Gastroesophageal sphincter (tissue), 4 donors: Measurements from ENCODE around the gene ITIH3. TPM values are rescaled to one million over a fixed set of nuclear protein-coding genes. Genes with fewer than 3 reads are reported as not detected.

Experiments used
- ATAC-seq: fragments of 150-250 bp; one replicate; pipeline ENCODE4 v1.9.1; 2016; ENCODE audit warnings: mild to moderate bottlenecking, moderate library complexity
- H3K27ac ChIP-seq, 4 donors: fragments of 200-600 bp; sonication (generic) in 3 of 4; 1 replicate in 3 of 4; 2 replicates in 1 of 4; pipeline ENCODE4 v1.5.1; 2016 to 2019
- H3K27me3 ChIP-seq: fragments of 200-600 bp; sonication (generic); one replicate; pipeline ENCODE4 v1.5.1; 2019
- H3K36me3 ChIP-seq, 2 donors: fragments of 200-600 bp; sonication (generic); one replicate each; pipeline ENCODE4 v1.5.1; 2019; ENCODE audit warnings: control low read depth in 1 of 2
- H3K4me1 ChIP-seq, 3 donors: fragments of 200-600 bp; sonication (generic); 1 replicate in 2 of 3; 2 replicates in 1 of 3; pipeline ENCODE4 v1.5.1; 2016 to 2019; ENCODE audit warnings: control low read depth in 2 of 3
- H3K4me3 ChIP-seq, 2 donors: fragments of 200-600 bp; sonication (generic); one replicate each; pipeline ENCODE4 v1.5.1; 2019; ENCODE audit warnings: mild to moderate bottlenecking in 1 of 2, moderate library complexity in 1 of 2
- H3K9me3 ChIP-seq, 3 donors: fragments of 200-600 bp; sonication (generic); one replicate each; pipeline ENCODE4 v1.5.1; 2017 to 2019; ENCODE audit warnings: control low read depth in 2 of 3
- EP300 ChIP-seq: sonication (generic); formaldehyde crosslinking; IDR thresholded peaks from one replicate; pipeline ENCODE4 v1.6.1; 2017; ENCODE audit warnings: antibody characterized with exemption, mild to moderate bottlenecking
- POLR2A ChIP-seq, 2 donors: fragments of 450-650 bp; IDR thresholded peaks; one replicate each; pipeline ENCODE4 v1.6.1; 2017; ENCODE audit warnings: antibody characterized with exemption in 2 of 2, mild to moderate bottlenecking in 2 of 2, moderate library complexity in 1 of 2
- POLR2AphosphoS5 ChIP-seq: sonication (generic); formaldehyde crosslinking; IDR thresholded peaks from one replicate; pipeline ENCODE4 v1.6.1; 2017; ENCODE audit warnings: antibody characterized with exemption
- WGBS, 2 donors: methylation state at CpG; one replicate each; pipeline ENCODE4 v1.1.5; 2018; ENCODE audit warnings: low coverage in 1 of 2; 5-methylcytosine and 5-hydroxymethylcytosine counted together
- total RNA-seq, 4 donors: library from RNA; depleted of rRNA; stranded (reverse); fragments of >200 nt; gene quantifications; one replicate each; pipeline ENCODE4 v1.1.0, GENCODE V29; 2016
- TF ChIP-seq, protein P1 (sequence below), 4 experiments: fragments of 200-600 bp in 2 of 4; fragments of 450-650 bp in 2 of 4; sonication (generic) in 1 of 4; IDR thresholded peaks; one replicate each; pipeline ENCODE4 v1.5.1; 2017 to 2019; ENCODE audit warnings: antibody characterized with exemption in 4 of 4, mild to moderate bottlenecking in 2 of 4, moderate library complexity in 2 of 4

The ITIH3 gene
- total RNA-seq, 4 donors from 2014 or later: 0.27 to 9.7 (median 0.89) TPM; not detected in 1

DNA sequence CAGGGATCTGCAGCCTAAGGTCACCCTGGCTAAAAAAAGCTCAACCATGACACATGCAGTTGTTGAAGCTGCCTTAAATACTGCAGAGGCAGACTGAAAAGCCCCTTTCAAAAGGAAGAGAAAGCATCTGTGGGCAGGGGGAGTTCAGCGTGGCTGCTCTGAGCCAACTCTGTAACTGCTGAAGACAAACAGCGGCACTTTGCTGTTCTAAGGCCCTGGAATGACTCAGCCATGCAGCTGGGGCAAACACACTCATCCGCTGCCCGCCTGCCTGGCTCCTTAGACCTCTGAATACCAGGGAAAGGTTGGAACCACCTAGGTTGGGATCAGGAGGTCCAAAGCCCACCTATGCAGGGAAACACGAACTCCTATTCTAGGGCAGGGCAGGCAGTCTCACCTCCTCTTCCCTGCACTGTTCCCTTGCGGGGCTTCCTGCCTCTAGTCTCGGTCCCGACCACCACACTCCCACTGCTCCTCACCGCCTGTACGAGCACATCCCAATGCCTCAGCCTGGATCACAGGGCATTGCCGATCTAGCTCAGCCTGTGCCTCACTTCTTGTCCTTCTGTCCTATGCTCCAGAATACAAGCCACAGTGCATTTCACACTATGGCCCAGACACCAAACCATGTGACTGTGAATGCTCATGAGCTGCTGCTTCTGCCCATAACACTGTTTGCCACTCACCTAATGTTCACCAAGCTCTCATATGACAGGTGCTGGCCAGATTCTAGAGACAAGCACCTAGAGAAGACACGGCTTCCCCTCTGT lies 46.8 kb downstream of the ITIH3 start:
- Histone ChIP-seq H3K4me1 (peaks cover 6 to 55% (median 17%) of the 10 kb centered on the region in 3 donors), H3K27ac (no peak overlapping the region), H3K4me3 (no peak overlapping the region), H3K9me3 (no peaks in the 10 kb centered on the region), H3K36me3 (peaks cover 0 to 67% of the 10 kb centered on the region in 2 donors), H3K27me3 (no peaks in the 10 kb centered on the region)
- ATAC-seq: no peak
- no peak for TF ChIP-seq POLR2AphosphoS5
- 93% methylated on average over 3 to 8 of the region's 12 CpGs for WGBS, 2 donors

DNA sequence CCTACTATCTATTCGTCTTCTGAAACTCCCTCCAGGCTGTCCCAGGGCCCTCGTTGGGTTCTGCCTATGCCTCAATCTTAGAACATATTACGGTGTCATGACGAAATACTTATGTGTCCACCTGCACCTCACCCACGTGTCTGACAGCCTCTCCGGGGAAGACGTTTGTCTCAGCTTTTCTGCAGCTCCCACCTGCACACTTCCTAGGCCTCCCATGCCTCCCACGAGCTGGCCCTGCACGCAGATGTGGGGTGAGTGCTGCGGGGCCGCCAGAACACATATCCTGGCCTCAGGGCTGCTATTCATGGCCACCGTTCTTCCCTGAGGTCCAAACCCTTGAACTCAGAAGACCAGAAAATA lies 47.4 kb downstream of the ITIH3 start:
- 69 to 76% methylated on average over 6 to 10 of the region's 12 CpGs for WGBS, 2 donors
- H3K4me1 ChIP-seq: peaks cover 6 to 59% (median 17%) of the 10 kb centered on the region in 3 donors
- no peak for ATAC-seq
- H3K36me3 ChIP-seq: peaks cover 0 to 65% of the 10 kb centered on the region in 2 donors
- peak overlapping the region in 1 of 4 donors; percentile 85 for H3K27ac ChIP-seq
- H3K27me3 ChIP-seq: no peaks in the 10 kb centered on the region
- no peak overlapping the region for H3K4me3 ChIP-seq
- TF ChIP-seq POLR2A (IDR thresholded peaks at IDR 0.05): no peak
- TF ChIP-seq, protein P1, sequence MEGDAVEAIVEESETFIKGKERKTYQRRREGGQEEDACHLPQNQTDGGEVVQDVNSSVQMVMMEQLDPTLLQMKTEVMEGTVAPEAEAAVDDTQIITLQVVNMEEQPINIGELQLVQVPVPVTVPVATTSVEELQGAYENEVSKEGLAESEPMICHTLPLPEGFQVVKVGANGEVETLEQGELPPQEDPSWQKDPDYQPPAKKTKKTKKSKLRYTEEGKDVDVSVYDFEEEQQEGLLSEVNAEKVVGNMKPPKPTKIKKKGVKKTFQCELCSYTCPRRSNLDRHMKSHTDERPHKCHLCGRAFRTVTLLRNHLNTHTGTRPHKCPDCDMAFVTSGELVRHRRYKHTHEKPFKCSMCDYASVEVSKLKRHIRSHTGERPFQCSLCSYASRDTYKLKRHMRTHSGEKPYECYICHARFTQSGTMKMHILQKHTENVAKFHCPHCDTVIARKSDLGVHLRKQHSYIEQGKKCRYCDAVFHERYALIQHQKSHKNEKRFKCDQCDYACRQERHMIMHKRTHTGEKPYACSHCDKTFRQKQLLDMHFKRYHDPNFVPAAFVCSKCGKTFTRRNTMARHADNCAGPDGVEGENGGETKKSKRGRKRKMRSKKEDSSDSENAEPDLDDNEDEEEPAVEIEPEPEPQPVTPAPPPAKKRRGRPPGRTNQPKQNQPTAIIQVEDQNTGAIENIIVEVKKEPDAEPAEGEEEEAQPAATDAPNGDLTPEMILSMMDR (IDR thresholded peaks at IDR 0.05): no peak
- no peaks in the 10 kb centered on the region for H3K9me3 ChIP-seq

DNA sequence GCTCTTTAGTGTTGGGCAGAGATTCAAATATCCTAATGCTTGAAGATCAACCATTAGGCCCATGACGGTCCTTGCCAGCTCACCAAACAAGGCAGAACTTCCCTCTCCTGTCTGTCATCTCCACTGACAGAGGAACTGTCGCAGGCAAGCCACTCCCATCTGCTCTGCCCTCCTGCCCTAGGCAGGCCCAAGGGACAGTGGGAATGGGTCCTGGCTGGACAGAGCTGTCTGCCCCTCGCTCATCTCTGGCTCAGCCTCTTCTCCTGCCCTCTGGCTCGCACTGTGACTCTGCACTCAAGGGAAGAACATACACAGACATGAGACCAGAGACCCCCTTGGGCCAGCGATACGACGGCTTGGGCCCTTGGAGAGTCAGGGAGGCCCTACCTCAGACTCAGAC lies 47.8 kb downstream of the ITIH3 start:
- Histone ChIP-seq H3K36me3 (peaks cover 0 to 67% of the 10 kb centered on the region in 2 donors), H3K27ac (peak overlapping the region in 2 of 4 donors; percentile 6 to 85), H3K4me1 (peaks cover 6 to 61% (median 17%) of the 10 kb centered on the region in 3 donors), H3K4me3 (no peak overlapping the region), H3K9me3 (no peaks in the 10 kb centered on the region), H3K27me3 (no peaks in the 10 kb centered on the region)
- WGBS, 2 donors: no CpG with 5 or more reads among the region's 7 CpGs
- no peak for TF ChIP-seq POLR2A (IDR thresholded peaks at IDR 0.05)
- TF ChIP-seq, protein P1 (IDR thresholded peaks at IDR 0.05): no peak
- no peak for ATAC-seq

GRCh38 chr3:52843108-52843865 lies 48.7 kb downstream of the ITIH3 start:
- Histone ChIP-seq H3K4me3 (no peak overlapping the region), H3K36me3 (peaks cover 0 to 67% of the 10 kb centered on the region in 2 donors), H3K4me1 (peaks cover 6 to 65% (median 17%) of the 10 kb centered on the region in 3 donors), H3K27ac (peak overlapping the region in 3 of 4 donors; percentile 80 to 90 (median 85)), H3K9me3 (no peaks in the 10 kb centered on the region), H3K27me3 (no peaks in the 10 kb centered on the region)
- TF ChIP-seq POLR2AphosphoS5 (no peak), POLR2A (IDR thresholded peaks at IDR 0.05) (no peak), EP300 (no peak)
- TF ChIP-seq, protein P1 (IDR thresholded peaks at IDR 0.05): no peak
- 81 to 100% methylated on average over 3 to 10 of the region's 20 CpGs for WGBS, 2 donors
- peak; percentile 43 for ATAC-seq

- Histone ChIP-seq H3K36me3 (peaks cover 0 to 67% of the 10 kb centered on the region in 2 donors), H3K27me3 (no peaks in the 10 kb centered on the region), H3K4me1 (peaks cover 6 to 71% (median 18%) of the 10 kb centered on the region in 3 donors), H3K27ac (peak overlapping the region in 3 of 4 donors; percentile 80 to 90 (median 85)), H3K9me3 (no peaks in the 10 kb centered on the region), H3K4me3 (no peak overlapping the region)
- 80% methylated on average over 1 of the region's 2 CpGs; no CpG with 5 or more reads in 1 of the 2 donors for WGBS, 2 donors
- no peak for ATAC-seq
- TF ChIP-seq POLR2A (IDR thresholded peaks at IDR 0.05) (no peak), POLR2AphosphoS5 (no peak), EP300 (no peak)
- TF ChIP-seq, protein P1 (IDR thresholded peaks at IDR 0.05): no peak
Measured at GRCh38 chr3:52843881-52844280, 49.3 kb downstream of the ITIH3 start.
